ENCODE measurements around the gene LRRK1. TPM values are rescaled to one million over a fixed set of nuclear protein-coding genes. Genes with fewer than 3 reads are reported as not detected.

LRRK1 gene
- total RNA-seq, 1 experiment from 2014 or later, result 7.6 TPM

DNA sequence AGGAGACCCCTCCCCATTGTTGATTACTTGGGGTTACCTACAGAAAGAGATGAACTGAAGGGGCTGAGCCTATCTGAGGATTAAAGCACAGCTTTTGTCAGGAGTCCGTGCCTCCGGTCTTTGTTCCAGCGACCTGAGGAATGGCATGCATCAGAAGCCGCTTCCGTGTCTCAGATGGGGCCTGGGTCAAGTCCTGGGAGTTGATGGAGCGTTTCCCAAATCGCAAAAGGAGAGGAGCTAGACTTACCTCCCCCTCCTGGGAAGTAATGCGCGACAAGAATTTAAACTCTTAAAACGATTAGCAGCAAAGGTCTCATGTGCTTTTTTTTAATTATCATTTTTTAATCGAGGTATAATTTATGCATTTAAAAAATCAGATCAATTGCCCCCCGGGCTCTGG is 40.5 kb upstream of the LRRK1 start:
- POLR2A ChIA-PET, result interaction anchor here (0.6 kb wide), 1 partner anchor 276 kb away, joined by 3 read pairs; the partner anchor contains the start of genes ASB7 and LINS1
- Mint-ChIP-seq H3K4me3 (peak overlapping the region; percentile 78), H3K4me1 (peaks cover 30% of the 10 kb centered on the region), H3K36me3 (no peaks in the 10 kb centered on the region), H3K27ac (no peak overlapping the region), H3K27me3 (ENCODE audit: low read depth) (peaks cover 78% of the 10 kb centered on the region), H3K9me3 (no peaks in the 10 kb centered on the region)
- CTCF ChIA-PET, result interaction anchor here (0.9 to 4.7 kb wide), 10 partner anchors 8 to 537 kb away, joined by 3 to 45 read pairs (median 4); partner anchors contain the start of gene ADAMTS17
- TF ChIP-seq CREM (CRISPR knock-in tag; IDR thresholded peaks at IDR 0.05), result no peak
- no peak for TF ChIP-seq TP53 (CRISPR knock-in tag; IDR thresholded peaks at IDR 0.05)
- no peak for TF ChIP-seq GABPB1 (CRISPR knock-in tag; IDR thresholded peaks at IDR 0.05)
- TF ChIP-seq RORB (CRISPR knock-in tag; IDR thresholded peaks at IDR 0.05), result no peak
- TF ChIP-seq, protein P1, sequence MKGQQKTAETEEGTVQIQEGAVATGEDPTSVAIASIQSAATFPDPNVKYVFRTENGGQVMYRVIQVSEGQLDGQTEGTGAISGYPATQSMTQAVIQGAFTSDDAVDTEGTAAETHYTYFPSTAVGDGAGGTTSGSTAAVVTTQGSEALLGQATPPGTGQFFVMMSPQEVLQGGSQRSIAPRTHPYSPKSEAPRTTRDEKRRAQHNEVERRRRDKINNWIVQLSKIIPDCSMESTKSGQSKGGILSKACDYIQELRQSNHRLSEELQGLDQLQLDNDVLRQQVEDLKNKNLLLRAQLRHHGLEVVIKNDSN (CRISPR knock-in tag; IDR thresholded peaks at IDR 0.05), result no peak
- no peak for TF ChIP-seq ELF4 (CRISPR knock-in tag; IDR thresholded peaks at IDR 0.05; ENCODE audit: low read depth)
- TF ChIP-seq JUN (CRISPR knock-in tag; IDR thresholded peaks at IDR 0.05), result no peak
- no peak for TF ChIP-seq OVOL2 (CRISPR knock-in tag; IDR thresholded peaks at IDR 0.05; ENCODE audit: borderline replicate concordance)
- TF ChIP-seq IRF2 (CRISPR knock-in tag; IDR thresholded peaks at IDR 0.05; ENCODE audit: borderline replicate concordance, low read depth), result no peak
- TF ChIP-seq ZNF138 (CRISPR knock-in tag; conservative IDR thresholded peaks at IDR 0.05), result no peak
- TF ChIP-seq GTF2I (CRISPR knock-in tag; conservative IDR thresholded peaks at IDR 0.05), result no peak
- TF ChIP-seq, protein P2, sequence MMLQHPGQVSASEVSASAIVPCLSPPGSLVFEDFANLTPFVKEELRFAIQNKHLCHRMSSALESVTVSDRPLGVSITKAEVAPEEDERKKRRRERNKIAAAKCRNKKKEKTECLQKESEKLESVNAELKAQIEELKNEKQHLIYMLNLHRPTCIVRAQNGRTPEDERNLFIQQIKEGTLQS (CRISPR knock-in tag; conservative IDR thresholded peaks at IDR 0.05), result no peak
- TF ChIP-seq, protein P3, sequence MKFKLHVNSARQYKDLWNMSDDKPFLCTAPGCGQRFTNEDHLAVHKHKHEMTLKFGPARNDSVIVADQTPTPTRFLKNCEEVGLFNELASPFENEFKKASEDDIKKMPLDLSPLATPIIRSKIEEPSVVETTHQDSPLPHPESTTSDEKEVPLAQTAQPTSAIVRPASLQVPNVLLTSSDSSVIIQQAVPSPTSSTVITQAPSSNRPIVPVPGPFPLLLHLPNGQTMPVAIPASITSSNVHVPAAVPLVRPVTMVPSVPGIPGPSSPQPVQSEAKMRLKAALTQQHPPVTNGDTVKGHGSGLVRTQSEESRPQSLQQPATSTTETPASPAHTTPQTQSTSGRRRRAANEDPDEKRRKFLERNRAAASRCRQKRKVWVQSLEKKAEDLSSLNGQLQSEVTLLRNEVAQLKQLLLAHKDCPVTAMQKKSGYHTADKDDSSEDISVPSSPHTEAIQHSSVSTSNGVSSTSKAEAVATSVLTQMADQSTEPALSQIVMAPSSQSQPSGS (CRISPR knock-in tag; IDR thresholded peaks at IDR 0.05; ENCODE audit: borderline replicate concordance, low read depth), result no peak
- TF ChIP-seq CREB1 (CRISPR knock-in tag; IDR thresholded peaks at IDR 0.05), result no peak
- no peak for TF ChIP-seq ZNF671 (CRISPR knock-in tag; IDR thresholded peaks at IDR 0.05)
- peak; percentile 43 for ATAC-seq
- peak; percentile 35 for DNase-seq (ENCODE audit: low spot score)

DNA sequence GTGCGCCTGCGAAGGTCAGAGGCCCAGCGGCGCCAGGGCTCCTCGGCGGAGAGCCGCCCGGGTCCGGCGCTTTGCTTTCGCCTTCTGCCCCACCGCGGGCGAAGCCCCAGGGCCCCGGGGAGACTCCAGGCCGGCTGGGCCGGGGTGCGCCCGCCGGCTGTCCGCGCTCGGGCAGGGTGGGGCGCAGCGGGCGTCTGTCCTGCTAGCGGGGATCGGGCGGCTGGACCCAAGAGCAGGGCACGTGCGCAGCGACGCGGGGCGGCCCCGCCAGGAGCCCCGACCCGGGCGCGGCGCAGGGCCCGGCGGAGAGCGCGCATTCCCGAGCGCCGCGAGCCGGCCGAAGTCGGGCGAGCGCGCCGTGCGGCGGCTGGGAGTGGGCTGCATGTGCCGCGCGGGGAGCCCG is 40.1 kb upstream of the LRRK1 start:
- Mint-ChIP-seq H3K4me1 (peaks cover 30% of the 10 kb centered on the region), H3K27me3 (ENCODE audit: low read depth) (peaks cover 82% of the 10 kb centered on the region), H3K27ac (no peak overlapping the region), H3K4me3 (peak overlapping the region; percentile 78), H3K36me3 (no peaks in the 10 kb centered on the region), H3K9me3 (no peaks in the 10 kb centered on the region)
- DNase-seq (ENCODE audit: low spot score) (peak; percentile 41), ATAC-seq (peak; percentile 36)
- ChIA-PET CTCF (interaction anchor here (0.9 to 4.7 kb wide), 6 partner anchors 9 to 529 kb away, joined by 3 to 45 read pairs (median 5); no protein-coding TSS in a partner anchor), POLR2A (no interaction called here)
- TF ChIP-seq, protein P1 (CRISPR knock-in tag; IDR thresholded peaks at IDR 0.05), result no peak
- TF ChIP-seq MYBL2 (CRISPR knock-in tag; IDR thresholded peaks at IDR 0.05) (no peak), KAT7 (CRISPR knock-in tag; IDR thresholded peaks at IDR 0.05; ENCODE audit: borderline replicate concordance) (0 out of 2 replicates have a peak, but pooled peaks have one; percentile 34)
- TF ChIP-seq, protein P4, sequence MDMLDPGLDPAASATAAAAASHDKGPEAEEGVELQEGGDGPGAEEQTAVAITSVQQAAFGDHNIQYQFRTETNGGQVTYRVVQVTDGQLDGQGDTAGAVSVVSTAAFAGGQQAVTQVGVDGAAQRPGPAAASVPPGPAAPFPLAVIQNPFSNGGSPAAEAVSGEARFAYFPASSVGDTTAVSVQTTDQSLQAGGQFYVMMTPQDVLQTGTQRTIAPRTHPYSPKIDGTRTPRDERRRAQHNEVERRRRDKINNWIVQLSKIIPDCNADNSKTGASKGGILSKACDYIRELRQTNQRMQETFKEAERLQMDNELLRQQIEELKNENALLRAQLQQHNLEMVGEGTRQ (CRISPR knock-in tag; IDR thresholded peaks at IDR 0.05), result peak; percentile 42
- TF ChIP-seq, protein P5, sequence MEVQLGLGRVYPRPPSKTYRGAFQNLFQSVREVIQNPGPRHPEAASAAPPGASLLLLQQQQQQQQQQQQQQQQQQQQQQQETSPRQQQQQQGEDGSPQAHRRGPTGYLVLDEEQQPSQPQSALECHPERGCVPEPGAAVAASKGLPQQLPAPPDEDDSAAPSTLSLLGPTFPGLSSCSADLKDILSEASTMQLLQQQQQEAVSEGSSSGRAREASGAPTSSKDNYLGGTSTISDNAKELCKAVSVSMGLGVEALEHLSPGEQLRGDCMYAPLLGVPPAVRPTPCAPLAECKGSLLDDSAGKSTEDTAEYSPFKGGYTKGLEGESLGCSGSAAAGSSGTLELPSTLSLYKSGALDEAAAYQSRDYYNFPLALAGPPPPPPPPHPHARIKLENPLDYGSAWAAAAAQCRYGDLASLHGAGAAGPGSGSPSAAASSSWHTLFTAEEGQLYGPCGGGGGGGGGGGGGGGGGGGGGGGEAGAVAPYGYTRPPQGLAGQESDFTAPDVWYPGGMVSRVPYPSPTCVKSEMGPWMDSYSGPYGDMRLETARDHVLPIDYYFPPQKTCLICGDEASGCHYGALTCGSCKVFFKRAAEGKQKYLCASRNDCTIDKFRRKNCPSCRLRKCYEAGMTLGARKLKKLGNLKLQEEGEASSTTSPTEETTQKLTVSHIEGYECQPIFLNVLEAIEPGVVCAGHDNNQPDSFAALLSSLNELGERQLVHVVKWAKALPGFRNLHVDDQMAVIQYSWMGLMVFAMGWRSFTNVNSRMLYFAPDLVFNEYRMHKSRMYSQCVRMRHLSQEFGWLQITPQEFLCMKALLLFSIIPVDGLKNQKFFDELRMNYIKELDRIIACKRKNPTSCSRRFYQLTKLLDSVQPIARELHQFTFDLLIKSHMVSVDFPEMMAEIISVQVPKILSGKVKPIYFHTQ (CRISPR knock-in tag; IDR thresholded peaks at IDR 0.05), result no peak

Data from WTC11 (cell line).